ENCODE results near the gene CD46. TPM values are rescaled to one million over a fixed set of nuclear protein-coding genes. Genes with fewer than 3 reads are reported as not detected.
A peak's percentile ranks its signal among the peaks of the same experiment; 100 is the strongest.

Gene CD46
- total and polyA plus RNA-seq, 10 donors: 63.4 to 218 (median 185) TPM

- WGBS, 5 donors: 41 to 63% (median 54%) methylated on average over 18 of the region's 18 CpGs
- intact Hi-C loops (cut with DNase I; ENCODE audit: low total_unique reads): loop anchor here (5.0 kb wide), 1 partner anchor 40 kb away; no protein-coding TSS in a partner anchor
- peaks cover 0 to 4% (median 0%) of the 10 kb centered on the region in 6 donors for H3K36me3 ChIP-seq
- H3K9me3 ChIP-seq: no peaks in the 10 kb centered on the region
- H3K4me3 ChIP-seq: peak overlapping the region in 5 of 8 donors; percentile 20 to 86 (median 22)
- peaks cover 72 to 100% (median 93%) of the 10 kb centered on the region in 6 donors for H3K4me1 ChIP-seq
- H3K27me3 ChIP-seq (replicated peaks in 1 of 7): no peaks in the 10 kb centered on the region
- H3K27ac ChIP-seq: peak overlapping the region; percentile 94 to 98 (median 96)
- no peak for DNase-seq
- TF ChIP-seq POLR2A (IDR thresholded peaks at IDR 0.05): no peak
- TF ChIP-seq POLR2AphosphoS5 (IDR thresholded peaks at IDR 0.05): peak in 1 of 3 donors; percentile 21
- TF ChIP-seq, protein P1, sequence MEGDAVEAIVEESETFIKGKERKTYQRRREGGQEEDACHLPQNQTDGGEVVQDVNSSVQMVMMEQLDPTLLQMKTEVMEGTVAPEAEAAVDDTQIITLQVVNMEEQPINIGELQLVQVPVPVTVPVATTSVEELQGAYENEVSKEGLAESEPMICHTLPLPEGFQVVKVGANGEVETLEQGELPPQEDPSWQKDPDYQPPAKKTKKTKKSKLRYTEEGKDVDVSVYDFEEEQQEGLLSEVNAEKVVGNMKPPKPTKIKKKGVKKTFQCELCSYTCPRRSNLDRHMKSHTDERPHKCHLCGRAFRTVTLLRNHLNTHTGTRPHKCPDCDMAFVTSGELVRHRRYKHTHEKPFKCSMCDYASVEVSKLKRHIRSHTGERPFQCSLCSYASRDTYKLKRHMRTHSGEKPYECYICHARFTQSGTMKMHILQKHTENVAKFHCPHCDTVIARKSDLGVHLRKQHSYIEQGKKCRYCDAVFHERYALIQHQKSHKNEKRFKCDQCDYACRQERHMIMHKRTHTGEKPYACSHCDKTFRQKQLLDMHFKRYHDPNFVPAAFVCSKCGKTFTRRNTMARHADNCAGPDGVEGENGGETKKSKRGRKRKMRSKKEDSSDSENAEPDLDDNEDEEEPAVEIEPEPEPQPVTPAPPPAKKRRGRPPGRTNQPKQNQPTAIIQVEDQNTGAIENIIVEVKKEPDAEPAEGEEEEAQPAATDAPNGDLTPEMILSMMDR (IDR thresholded peaks at IDR 0.05 in 8 of 11, conservative IDR thresholded peaks at IDR 0.05 in 3 of 11): no peak
These were observed 75.0 kb downstream of the CD46 start for GRCh38 chr1:207826557-207827487.

GRCh38 chr1:207827488-207827830, 75.6 kb downstream of the CD46 start:
- 84 to 97% (median 91%) methylated on average over 2 of the region's 2 CpGs for WGBS, 5 donors
- Histone ChIP-seq H3K4me1 (peaks cover 72 to 100% (median 93%) of the 10 kb centered on the region in 6 donors), H3K9me3 (no peaks in the 10 kb centered on the region), H3K4me3 (peak overlapping the region in 1 of 8 donors; percentile 86), H3K27me3 (replicated peaks in 1 of 7) (no peaks in the 10 kb centered on the region), H3K27ac (peak overlapping the region; percentile 94 to 98 (median 96)), H3K36me3 (no peaks in the 10 kb centered on the region)
- no peak for DNase-seq
- no peak for TF ChIP-seq POLR2A (IDR thresholded peaks at IDR 0.05)
- TF ChIP-seq POLR2AphosphoS5 (IDR thresholded peaks at IDR 0.05): no peak
- TF ChIP-seq, protein P1 (IDR thresholded peaks at IDR 0.05 in 8 of 11, conservative IDR thresholded peaks at IDR 0.05 in 3 of 11): no peak
- intact Hi-C loops (cut with DNase I; ENCODE audit: low total_unique reads): loop anchor here (5.0 kb wide), 1 partner anchor 40 kb away; no protein-coding TSS in a partner anchor

DNA sequence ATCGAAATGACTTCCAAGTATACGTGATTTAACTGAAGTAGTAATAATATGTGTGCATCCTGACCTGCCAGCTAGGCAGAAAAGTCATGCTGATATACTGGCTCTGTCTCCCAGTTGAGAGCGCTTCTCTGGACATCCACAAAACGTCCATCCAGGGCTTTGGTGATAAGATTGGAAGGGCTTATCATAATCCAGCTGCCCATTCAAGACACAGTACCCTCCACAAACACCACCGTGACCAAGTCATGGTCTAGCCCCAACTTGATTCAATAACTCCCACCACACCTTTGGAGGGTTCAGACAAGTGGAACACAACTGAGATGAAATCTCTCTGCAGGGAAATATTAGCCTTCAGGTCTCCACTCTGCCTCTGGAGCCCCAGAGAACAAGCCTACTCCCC, 76.2 kb downstream of the CD46 start:
- H3K4me3 ChIP-seq: peak overlapping the region in 1 of 8 donors; percentile 29
- DNase-seq: no peak
- TF ChIP-seq POLR2A (IDR thresholded peaks at IDR 0.05): no peak
- no peak for TF ChIP-seq POLR2AphosphoS5 (IDR thresholded peaks at IDR 0.05)
- TF ChIP-seq, protein P1 (IDR thresholded peaks at IDR 0.05 in 8 of 11, conservative IDR thresholded peaks at IDR 0.05 in 3 of 11): no peak
- no peaks in the 10 kb centered on the region for H3K9me3 ChIP-seq
- peaks cover 73 to 100% (median 95%) of the 10 kb centered on the region in 6 donors for H3K4me1 ChIP-seq
- WGBS, 5 donors: 59 to 78% (median 71%) methylated on average over 5 of the region's 5 CpGs
- H3K36me3 ChIP-seq: no peaks in the 10 kb centered on the region
- intact Hi-C loops (cut with DNase I; ENCODE audit: low total_unique reads): loop anchor here (5.0 kb wide), 1 partner anchor 39 kb away; no protein-coding TSS in a partner anchor
- H3K27ac ChIP-seq: peak overlapping the region; percentile 22 to 98 (median 95)
- H3K27me3 ChIP-seq (replicated peaks in 1 of 7): no peaks in the 10 kb centered on the region
